CD4-positive, CD25-positive, alpha-beta regulatory T cell (primary cell): Measurements from ENCODE around the gene KCNG3. TPM values are rescaled to one million over a fixed set of nuclear protein-coding genes. Genes with fewer than 3 reads are reported as not detected.

ENCODE experiments used
- ATAC-seq, 2 donors: fragments of 150-1000 bp; cut with Tn5 transposase; one replicate each; pipeline ENCODE4 v1.10.0; 2021; ENCODE audit warnings: low read depth in 2 of 2, moderate number of reproducible peaks in 2 of 2, moderate library complexity in 1 of 2
- DNase-seq, 3 donors: peaks; one replicate each; pipeline versions ENCODE4 v3.0.0 to v3.0.0-alpha.2; 2012 to 2022; ENCODE audit warnings: mixed read lengths in 1 of 3
- H3K27ac ChIP-seq: one replicate; pipeline ENCODE4 v1.7.0; 2013; ENCODE audit warnings: mild to moderate bottlenecking, low read length; ENCODE audit not compliant: insufficient read depth, poor library complexity, severe bottlenecking
- H3K27me3 ChIP-seq: one replicate; pipeline ENCODE4 v1.7.0; 2013; ENCODE audit warnings: low read length; ENCODE audit not compliant: control insufficient read depth, insufficient read depth
- H3K36me3 ChIP-seq: one replicate; pipeline ENCODE4 v1.7.0; 2013; ENCODE audit warnings: mild to moderate bottlenecking, low read length, moderate library complexity; ENCODE audit not compliant: control insufficient read depth, insufficient read depth
- H3K4me1 ChIP-seq: 2 replicates; pipeline ENCODE4 v1.7.0; 2013; ENCODE audit warnings: mild to moderate bottlenecking, low read length; ENCODE audit not compliant: insufficient read depth, control insufficient read depth, poor library complexity, severe bottlenecking
- H3K4me3 ChIP-seq: one replicate; pipeline ENCODE4 v1.7.0; 2013; ENCODE audit warnings: low read depth, mild to moderate bottlenecking, low read length, moderate library complexity
- H3K9me3 ChIP-seq, 2 experiments: 1 replicate in 1 of 2; 2 replicates in 1 of 2; pipeline ENCODE4 v1.7.0; 2013; ENCODE audit warnings: low read length in 2 of 2, mild to moderate bottlenecking in 1 of 2, moderate library complexity in 1 of 2; ENCODE audit not compliant: control insufficient read depth in 2 of 2
- H3K27ac Mint-ChIP-seq, 3 donors: one replicate each; pipeline ENCODE4 v1.8.0; 2020 to 2022; ENCODE audit warnings: mild to moderate bottlenecking in 3 of 3, mixed read lengths in 3 of 3, moderate library complexity in 2 of 3
- H3K27me3 Mint-ChIP-seq: one replicate; pipeline ENCODE4 v1.8.0; 2022; ENCODE audit warnings: mild to moderate bottlenecking, mixed read lengths
- H3K36me3 Mint-ChIP-seq: one replicate; pipeline ENCODE4 v1.8.0; 2020; ENCODE audit warnings: mixed read lengths
- H3K4me1 Mint-ChIP-seq, 4 donors: one replicate each; pipeline ENCODE4 v1.8.0; 2020 to 2022; ENCODE audit warnings: mixed read lengths in 4 of 4, mild to moderate bottlenecking in 1 of 4
- H3K4me3 Mint-ChIP-seq, 4 donors: one replicate each; pipeline ENCODE4 v1.8.0; 2020 to 2022; ENCODE audit warnings: mild to moderate bottlenecking in 4 of 4, mixed read lengths in 4 of 4, moderate library complexity in 3 of 4
- H3K9me3 Mint-ChIP-seq, 7 donors: one replicate each; pipeline ENCODE4 v1.8.0; 2020 to 2022; ENCODE audit warnings: mixed read lengths in 7 of 7, mild to moderate bottlenecking in 3 of 7, moderate library complexity in 2 of 7
- polyA plus RNA-seq, 4 donors: library from polyadenylated mRNA; unstranded; fragments of 300-500 nt; fragmentation: Illumina TruSeq; gene quantifications; one replicate each; pipeline ENCODE4 v1.2.3, GENCODE V29; 2021
- total RNA-seq: library from RNA; stranded (reverse); gene quantifications from one replicate; pipeline ENCODE4 v1.2.3, GENCODE V29; 2022

KCNG3 gene
- total and polyA plus RNA-seq, 5 donors from 2014 or later, result not detected

DNA sequence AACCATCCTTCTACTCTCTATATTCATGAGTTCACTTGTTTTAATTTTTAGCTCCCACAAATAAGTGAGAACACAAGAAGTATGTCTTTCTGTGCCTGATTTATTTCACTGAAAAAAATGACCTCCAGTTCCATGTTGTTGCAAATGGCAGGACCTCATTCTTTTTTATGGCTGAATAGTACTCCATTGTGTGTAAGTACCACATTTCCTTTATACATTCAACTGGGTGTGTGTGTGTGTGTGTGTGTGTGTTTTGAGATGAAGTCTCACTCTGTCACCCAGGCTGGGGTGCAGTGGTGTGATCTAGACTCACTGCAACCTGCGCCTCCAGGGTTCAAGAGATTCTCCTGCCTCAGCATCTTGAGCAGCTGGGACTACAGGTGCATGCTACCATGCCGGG is 41.2 kb downstream of the KCNG3 start:
- no peak for DNase-seq
- Mint-ChIP-seq H3K27ac (no peak overlapping the region), H3K4me3 (peak overlapping the region in 1 of 4 donors; percentile 48), H3K36me3 (no peaks in the 10 kb centered on the region), H3K4me1 (no peaks in the 10 kb centered on the region), H3K27me3 (peaks cover 15% of the 10 kb centered on the region), H3K9me3 (peaks cover 0 to 2% (median 0%) of the 10 kb centered on the region in 7 donors)
- Histone ChIP-seq H3K27ac (no peak overlapping the region), H3K36me3 (no peaks in the 10 kb centered on the region), H3K9me3 (no peaks in the 10 kb centered on the region), H3K4me1 (no peaks in the 10 kb centered on the region), H3K4me3 (no peak overlapping the region), H3K27me3 (peaks cover 2% of the 10 kb centered on the region)
- ATAC-seq, result no peak

DNA sequence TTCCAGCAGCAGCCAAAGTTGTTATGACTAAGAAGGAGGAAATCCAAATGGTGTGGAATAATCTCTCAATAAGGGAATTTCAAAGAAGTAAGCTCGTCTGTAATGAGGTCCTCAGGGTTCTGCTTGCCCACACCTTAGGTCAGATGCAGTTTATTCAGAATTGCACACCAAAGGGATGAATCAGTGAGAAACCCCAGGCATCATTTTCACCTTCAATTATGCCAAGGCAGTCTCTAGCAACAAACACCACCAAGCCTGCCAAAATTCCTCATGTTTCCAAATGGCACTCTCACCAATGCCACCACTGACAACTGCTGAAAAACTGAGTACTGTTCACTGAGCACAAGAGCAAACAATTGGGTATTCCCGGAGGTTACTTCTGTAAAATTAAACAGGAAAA is 43.6 kb downstream of the KCNG3 start:
- Histone ChIP-seq H3K36me3 (no peaks in the 10 kb centered on the region), H3K4me3 (no peak overlapping the region), H3K4me1 (no peaks in the 10 kb centered on the region), H3K27ac (no peak overlapping the region), H3K9me3 (no peaks in the 10 kb centered on the region), H3K27me3 (peaks cover 2% of the 10 kb centered on the region)
- Mint-ChIP-seq H3K9me3 (peaks cover 0 to 2% (median 0%) of the 10 kb centered on the region in 7 donors), H3K4me3 (no peak overlapping the region), H3K36me3 (no peaks in the 10 kb centered on the region), H3K27ac (no peak overlapping the region), H3K27me3 (peaks cover 10% of the 10 kb centered on the region), H3K4me1 (no peaks in the 10 kb centered on the region)
- DNase-seq (no peak), ATAC-seq (no peak)

DNA sequence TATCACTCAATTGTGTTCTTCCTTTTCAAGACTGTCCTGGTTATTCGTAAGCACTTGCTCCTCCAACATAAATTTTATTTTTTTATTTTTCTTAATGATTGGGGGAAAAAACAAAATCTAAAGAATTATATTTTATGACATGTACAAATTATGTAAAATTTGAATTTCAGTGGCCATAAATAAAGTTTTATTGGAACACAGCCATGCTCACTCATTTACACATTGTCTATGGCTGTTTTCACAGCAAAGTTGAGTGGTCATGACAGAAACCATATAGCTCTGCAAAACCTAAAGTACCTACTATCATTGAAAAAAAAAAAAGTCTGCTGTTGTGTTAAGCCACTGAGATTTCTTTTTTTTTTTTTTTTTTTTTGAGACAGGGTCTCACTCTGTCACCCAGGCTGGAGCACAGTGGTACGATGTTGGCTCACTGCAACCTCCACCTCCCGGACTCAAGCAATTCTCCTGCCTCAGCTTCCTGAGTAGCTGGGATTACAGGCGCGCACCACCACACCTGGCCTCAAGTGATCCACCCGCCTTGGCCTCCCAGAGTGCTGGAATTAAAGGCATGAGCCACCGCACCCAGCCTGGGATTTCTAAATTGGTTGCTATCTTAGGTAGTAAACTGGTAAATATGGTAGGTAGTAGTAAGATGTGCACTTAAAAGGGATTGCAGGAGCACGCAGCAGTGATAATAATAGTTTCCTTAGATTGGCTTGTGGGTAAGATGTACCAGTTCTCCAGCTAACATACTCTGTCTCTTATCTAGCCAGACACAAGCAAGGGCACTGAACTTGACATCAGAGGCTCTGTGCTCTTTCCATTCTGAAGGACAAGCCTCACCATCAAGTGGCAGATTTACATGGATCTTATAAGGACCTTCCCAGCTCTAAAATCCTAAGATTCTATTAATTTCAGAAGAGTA is 44.4 kb downstream of the KCNG3 start:
- Mint-ChIP-seq H3K9me3 (peaks cover 0 to 2% (median 0%) of the 10 kb centered on the region in 7 donors), H3K4me1 (no peaks in the 10 kb centered on the region), H3K36me3 (no peaks in the 10 kb centered on the region), H3K27ac (no peak overlapping the region), H3K4me3 (no peak overlapping the region), H3K27me3 (peaks cover 11% of the 10 kb centered on the region)
- H3K27me3 ChIP-seq, result peaks cover 2% of the 10 kb centered on the region
- DNase-seq, result no peak
- no peak overlapping the region for H3K27ac ChIP-seq
- ATAC-seq, result no peak
- H3K36me3 ChIP-seq, result no peaks in the 10 kb centered on the region
- no peaks in the 10 kb centered on the region for H3K9me3 ChIP-seq
- H3K4me1 ChIP-seq, result no peaks in the 10 kb centered on the region
- H3K4me3 ChIP-seq, result no peak overlapping the region

DNA sequence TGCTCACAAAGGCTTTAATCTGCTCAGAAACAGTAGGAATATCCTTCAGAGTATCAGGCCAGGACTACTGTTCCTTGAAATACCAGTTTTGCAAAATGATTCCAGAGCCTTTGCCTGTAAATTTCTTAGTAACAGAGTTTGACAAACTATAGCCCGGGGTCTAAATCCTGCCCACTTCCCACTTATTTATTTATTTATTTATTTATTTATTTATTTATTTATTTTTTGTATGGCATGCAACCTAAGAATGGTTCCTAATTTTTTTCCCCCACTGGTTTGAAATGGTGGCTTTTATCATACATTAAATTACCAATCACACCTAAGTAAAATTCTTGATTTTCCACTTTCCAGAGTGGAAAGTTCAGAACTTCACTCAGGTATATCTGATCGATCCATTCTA is 45.6 kb downstream of the KCNG3 start:
- Mint-ChIP-seq H3K4me3 (no peak overlapping the region), H3K36me3 (no peaks in the 10 kb centered on the region), H3K27ac (no peak overlapping the region), H3K9me3 (peaks cover 0 to 1% (median 0%) of the 10 kb centered on the region in 7 donors), H3K27me3 (peaks cover 20% of the 10 kb centered on the region), H3K4me1 (no peaks in the 10 kb centered on the region)
- Histone ChIP-seq H3K27ac (no peak overlapping the region), H3K4me3 (no peak overlapping the region), H3K27me3 (peaks cover 5% of the 10 kb centered on the region), H3K36me3 (no peaks in the 10 kb centered on the region), H3K9me3 (no peaks in the 10 kb centered on the region), H3K4me1 (no peaks in the 10 kb centered on the region)
- ATAC-seq (no peak), DNase-seq (no peak)

- Histone ChIP-seq H3K9me3 (no peaks in the 10 kb centered on the region), H3K27ac (no peak overlapping the region), H3K4me3 (no peak overlapping the region), H3K4me1 (no peaks in the 10 kb centered on the region), H3K36me3 (no peaks in the 10 kb centered on the region), H3K27me3 (peaks cover 7% of the 10 kb centered on the region)
- DNase-seq (no peak), ATAC-seq (no peak)
- H3K4me1 Mint-ChIP-seq, result no peaks in the 10 kb centered on the region
- H3K27ac Mint-ChIP-seq, result no peak overlapping the region
- H3K4me3 Mint-ChIP-seq, result no peak overlapping the region
- H3K9me3 Mint-ChIP-seq, result no peaks in the 10 kb centered on the region
- H3K27me3 Mint-ChIP-seq, result peaks cover 28% of the 10 kb centered on the region
- no peaks in the 10 kb centered on the region for H3K36me3 Mint-ChIP-seq
Measured at GRCh38 chr2:42446503-42447271, 47.1 kb downstream of the KCNG3 start.

- Histone ChIP-seq H3K4me3 (no peak overlapping the region), H3K36me3 (no peaks in the 10 kb centered on the region), H3K9me3 (no peaks in the 10 kb centered on the region), H3K4me1 (no peaks in the 10 kb centered on the region), H3K27ac (no peak overlapping the region), H3K27me3 (peaks cover 9% of the 10 kb centered on the region)
- no peaks in the 10 kb centered on the region for H3K4me1 Mint-ChIP-seq
- H3K27me3 Mint-ChIP-seq, result peaks cover 28% of the 10 kb centered on the region
- no peaks in the 10 kb centered on the region for H3K36me3 Mint-ChIP-seq
- ATAC-seq, result no peak
- no peak overlapping the region for H3K4me3 Mint-ChIP-seq
- DNase-seq, result no peak
- H3K9me3 Mint-ChIP-seq, result peaks cover 0 to 1% (median 0%) of the 10 kb centered on the region in 7 donors
- no peak overlapping the region for H3K27ac Mint-ChIP-seq
Measured at GRCh38 chr2:42443718-42444399, 49.9 kb downstream of the KCNG3 start.

DNA sequence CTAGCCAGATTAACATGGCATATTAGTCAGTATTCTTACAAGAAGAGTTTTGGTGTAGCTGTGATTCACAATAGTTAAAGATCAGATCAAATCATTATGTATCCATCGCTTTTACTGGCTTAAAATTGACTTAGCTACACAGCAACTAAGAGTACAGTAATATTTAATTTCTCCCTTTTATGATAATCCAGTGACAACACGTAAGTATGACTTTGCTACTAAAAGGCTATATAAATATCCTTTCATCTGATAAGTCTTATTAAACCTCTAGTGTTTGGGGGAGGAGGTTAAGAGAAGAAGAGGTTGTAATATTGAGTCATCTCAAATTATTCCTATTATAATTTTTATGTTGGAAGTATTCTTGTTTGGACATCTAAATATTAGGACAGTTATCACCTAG is 51.0 kb downstream of the KCNG3 start:
- H3K9me3 ChIP-seq, result no peaks in the 10 kb centered on the region
- no peaks in the 10 kb centered on the region for H3K36me3 ChIP-seq
- no peaks in the 10 kb centered on the region for H3K4me1 ChIP-seq
- Mint-ChIP-seq H3K4me1 (no peaks in the 10 kb centered on the region), H3K4me3 (no peak overlapping the region), H3K9me3 (peaks cover 0 to 1% (median 0%) of the 10 kb centered on the region in 7 donors), H3K27ac (no peak overlapping the region), H3K27me3 (peaks cover 24% of the 10 kb centered on the region), H3K36me3 (no peaks in the 10 kb centered on the region)
- H3K27me3 ChIP-seq, result peaks cover 8% of the 10 kb centered on the region
- no peak for ATAC-seq
- H3K4me3 ChIP-seq, result no peak overlapping the region
- DNase-seq, result no peak
- no peak overlapping the region for H3K27ac ChIP-seq
